Naive thymus-derived CD4-positive, alpha-beta T cell (primary cell): Measurements from ENCODE around the gene PRR35. TPM values are rescaled to one million over a fixed set of nuclear protein-coding genes. Genes with fewer than 3 reads are reported as not detected.

ENCODE experiments used
- ATAC-seq: fragments of 150-1000 bp; cut with Tn5 transposase; 2 replicates; pipeline ENCODE4 v1.10.0; 2021; ENCODE audit warnings: mild to moderate bottlenecking, moderate library complexity
- CTCF ChIA-PET: fragments of 350-600 bp; sonication (Branson Sonifier 250); formaldehyde crosslinking; loops from one replicate; lab custom pipeline; 2021; ENCODE audit warnings: antibody characterized with exemption; lab: Charles Lee
- POLR2A ChIA-PET: fragments of 350-600 bp; sonication (Branson Sonifier 250); formaldehyde crosslinking; loops from one replicate; lab custom pipeline; 2021; ENCODE audit warnings: antibody characterized with exemption, inconsistent platforms; lab: Charles Lee
- DNase-seq, 9 donors: peaks; one replicate each; pipeline versions ENCODE4 v3.0.0 to v3.0.0-alpha.2; 2020 to 2022; ENCODE audit warnings: mixed read lengths in 1 of 9
- H3K27ac ChIP-seq: one replicate; pipeline ENCODE4 v1.7.0; 2013; ENCODE audit warnings: mild to moderate bottlenecking, low read depth, low read length, moderate library complexity
- H3K27me3 ChIP-seq, 2 donors: one replicate each; pipeline ENCODE4 v1.7.0; 2013; ENCODE audit warnings: low read length in 2 of 2, mild to moderate bottlenecking in 2 of 2, moderate library complexity in 2 of 2; ENCODE audit not compliant: control insufficient read depth in 2 of 2, insufficient read depth in 2 of 2
- H3K36me3 ChIP-seq, 3 experiments: 1 replicate in 2 of 3; 2 replicates in 1 of 3; pipeline ENCODE4 v1.7.0; 2013; ENCODE audit warnings: low read length in 3 of 3, mild to moderate bottlenecking in 3 of 3, moderate library complexity in 1 of 3; ENCODE audit not compliant: insufficient read depth in 3 of 3, control insufficient read depth in 2 of 3
- H3K4me1 ChIP-seq, 2 donors: one replicate each; pipeline ENCODE4 v1.7.0; 2013; ENCODE audit warnings: low read length in 2 of 2, mild to moderate bottlenecking in 2 of 2, moderate library complexity in 1 of 2; ENCODE audit not compliant: control insufficient read depth in 2 of 2, insufficient read depth in 2 of 2
- H3K4me3 ChIP-seq: 2 replicates; pipeline ENCODE4 v1.7.0; 2013; ENCODE audit warnings: mild to moderate bottlenecking, low read length
- H3K9me3 ChIP-seq, 3 experiments: 1 replicate in 2 of 3; 2 replicates in 1 of 3; pipeline ENCODE4 v1.7.0; 2013; ENCODE audit warnings: low read length in 3 of 3; ENCODE audit not compliant: control insufficient read depth in 2 of 3
- H3K27ac Mint-ChIP-seq, 9 donors: one replicate each; pipeline ENCODE4 v1.8.0; 2020 to 2022; ENCODE audit warnings: mixed read lengths in 9 of 9, mild to moderate bottlenecking in 8 of 9, moderate library complexity in 5 of 9, inconsistent platforms in 2 of 9
- H3K27me3 Mint-ChIP-seq, 5 donors: one replicate each; pipeline ENCODE4 v1.8.0; 2021 to 2022; ENCODE audit warnings: mixed read lengths in 5 of 5, mild to moderate bottlenecking in 1 of 5
- H3K36me3 Mint-ChIP-seq, 5 donors: one replicate each; pipeline ENCODE4 v1.8.0; 2020 to 2022; ENCODE audit warnings: mixed read lengths in 5 of 5, mild to moderate bottlenecking in 3 of 5, inconsistent platforms in 1 of 5
- H3K4me1 Mint-ChIP-seq, 7 donors: one replicate each; pipeline ENCODE4 v1.8.0; 2020 to 2022; ENCODE audit warnings: mixed read lengths in 7 of 7, mild to moderate bottlenecking in 3 of 7, inconsistent platforms in 1 of 7
- H3K4me3 Mint-ChIP-seq, 10 donors: one replicate each; pipeline ENCODE4 v1.8.0; 2020 to 2022; ENCODE audit warnings: mild to moderate bottlenecking in 10 of 10, mixed read lengths in 10 of 10, moderate library complexity in 6 of 10, inconsistent platforms in 2 of 10
- H3K9me3 Mint-ChIP-seq, 11 donors: one replicate each; pipeline ENCODE4 v1.8.0; 2020 to 2022; ENCODE audit warnings: mixed read lengths in 11 of 11, mild to moderate bottlenecking in 4 of 11, inconsistent platforms in 1 of 11, moderate library complexity in 1 of 11
- intact Hi-C, 2 donors: fragments of 100-400 bp; cut with micrococcal nuclease; formaldehyde crosslinking; loops; one replicate each; pipeline ENCODE4 v1.15.1; 2023
- polyA plus RNA-seq, 2 donors: library from polyadenylated mRNA; unstranded; fragments of 300-500 nt; fragmentation: Illumina TruSeq; gene quantifications; one replicate each; pipeline ENCODE4 v1.2.3, GENCODE V29; 2021
- total RNA-seq, 6 experiments: library from RNA in 5 of 6; stranded (reverse) in 5 of 6; gene quantifications; 1 replicate in 5 of 6; 2 replicates in 1 of 6; pipeline ENCODE4 v1.2.3 and lab custom pipeline; 2021 to 2026

Gene PRR35
- total and polyA plus RNA-seq, 7 experiments from 2014 or later, result not detected

- Histone ChIP-seq H3K4me3 (no peak overlapping the region), H3K36me3 (peaks cover 0 to 24% (median 0%) of the 10 kb centered on the region in 3 experiments), H3K27ac (no peak overlapping the region), H3K9me3 (no peaks in the 10 kb centered on the region), H3K4me1 (peaks cover 11 to 15% of the 10 kb centered on the region in 2 donors), H3K27me3 (no peaks in the 10 kb centered on the region)
- Mint-ChIP-seq H3K4me3 (no peak overlapping the region), H3K9me3 (no peaks in the 10 kb centered on the region), H3K4me1 (peaks cover 8 to 20% (median 15%) of the 10 kb centered on the region in 7 donors), H3K27ac (no peak overlapping the region), H3K36me3 (no peaks in the 10 kb centered on the region), H3K27me3 (no peaks in the 10 kb centered on the region)
- intact Hi-C loops, result no loop called here
- ChIA-PET CTCF (no interaction called here), POLR2A (no interaction called here)
- ATAC-seq, result no peak
- DNase-seq, result no peak
These were observed 26.6 kb upstream of the PRR35 start for GRCh38 chr16:533391-534123.

GRCh38 chr16:534135-534534, 26.1 kb upstream of the PRR35 start:
- no peak overlapping the region for H3K27ac ChIP-seq
- peaks cover 0 to 4% (median 0%) of the 10 kb centered on the region in 5 donors for H3K36me3 Mint-ChIP-seq
- peaks cover 10 to 13% of the 10 kb centered on the region in 2 donors for H3K4me1 ChIP-seq
- H3K4me3 Mint-ChIP-seq, result no peak overlapping the region
- ATAC-seq (no peak), DNase-seq (no peak)
- no peaks in the 10 kb centered on the region for H3K27me3 ChIP-seq
- no peaks in the 10 kb centered on the region for H3K27me3 Mint-ChIP-seq
- H3K36me3 ChIP-seq, result peaks cover 0 to 26% (median 0%) of the 10 kb centered on the region in 3 experiments
- ChIA-PET POLR2A (no interaction called here), CTCF (no interaction called here)
- H3K4me1 Mint-ChIP-seq, result peaks cover 2 to 15% (median 10%) of the 10 kb centered on the region in 7 donors
- H3K9me3 ChIP-seq, result no peaks in the 10 kb centered on the region
- no peaks in the 10 kb centered on the region for H3K9me3 Mint-ChIP-seq
- no peak overlapping the region for H3K4me3 ChIP-seq
- intact Hi-C loops, result no loop called here
- H3K27ac Mint-ChIP-seq, result no peak overlapping the region

- peaks cover 0 to 34% (median 0%) of the 10 kb centered on the region in 3 experiments for H3K36me3 ChIP-seq
- ChIA-PET POLR2A (no interaction called here), CTCF (no interaction called here)
- Mint-ChIP-seq H3K9me3 (no peaks in the 10 kb centered on the region), H3K27ac (no peak overlapping the region), H3K27me3 (no peaks in the 10 kb centered on the region), H3K4me3 (no peak overlapping the region), H3K4me1 (peaks cover 0 to 7% (median 6%) of the 10 kb centered on the region in 7 donors), H3K36me3 (peaks cover 0 to 4% (median 0%) of the 10 kb centered on the region in 5 donors)
- intact Hi-C loops, result no loop called here
- DNase-seq (no peak), ATAC-seq (peak; percentile 4)
- no peaks in the 10 kb centered on the region for H3K9me3 ChIP-seq
- H3K4me3 ChIP-seq, result no peak overlapping the region
- H3K27ac ChIP-seq, result no peak overlapping the region
- H3K27me3 ChIP-seq, result no peaks in the 10 kb centered on the region
- peaks cover 2 to 5% of the 10 kb centered on the region in 2 donors for H3K4me1 ChIP-seq
These were observed 25.2 kb upstream of the PRR35 start for GRCh38 chr16:534856-535445.

GRCh38 chr16:535446-536405, 24.5 kb upstream of the PRR35 start:
- Mint-ChIP-seq H3K36me3 (peaks cover 0 to 4% (median 0%) of the 10 kb centered on the region in 5 donors), H3K27me3 (no peaks in the 10 kb centered on the region), H3K4me1 (peaks cover 0 to 3% (median 0%) of the 10 kb centered on the region in 7 donors), H3K4me3 (no peak overlapping the region), H3K9me3 (no peaks in the 10 kb centered on the region), H3K27ac (no peak overlapping the region)
- DNase-seq (no peak), ATAC-seq (peak; percentile 60)
- H3K4me3 ChIP-seq, result no peak overlapping the region
- intact Hi-C loops, result no loop called here
- ChIA-PET POLR2A (no interaction called here), CTCF (no interaction called here)
- H3K4me1 ChIP-seq, result no peaks in the 10 kb centered on the region
- H3K9me3 ChIP-seq, result no peaks in the 10 kb centered on the region
- H3K27me3 ChIP-seq, result no peaks in the 10 kb centered on the region
- H3K36me3 ChIP-seq, result peaks cover 0 to 34% (median 0%) of the 10 kb centered on the region in 3 experiments
- H3K27ac ChIP-seq, result no peak overlapping the region

GRCh38 chr16:536746-537145, 23.4 kb upstream of the PRR35 start:
- intact Hi-C loops, result no loop called here
- CTCF ChIA-PET, result no interaction called here

GRCh38 chr16:537415-538335, 22.5 kb upstream of the PRR35 start:
- CTCF ChIA-PET, result no interaction called here
- peaks cover 0 to 8% (median 0%) of the 10 kb centered on the region in 5 donors for H3K36me3 Mint-ChIP-seq

More at GRCh38 chr16:536746-537145, 23.4 kb upstream of the PRR35 start:
- Histone ChIP-seq H3K27ac (no peak overlapping the region), H3K9me3 (no peaks in the 10 kb centered on the region), H3K4me3 (no peak overlapping the region), H3K36me3 (peaks cover 0 to 34% (median 0%) of the 10 kb centered on the region in 3 experiments), H3K4me1 (no peaks in the 10 kb centered on the region), H3K27me3 (no peaks in the 10 kb centered on the region)
- H3K27me3 Mint-ChIP-seq, result no peaks in the 10 kb centered on the region
- H3K4me3 Mint-ChIP-seq, result no peak overlapping the region
- no peaks in the 10 kb centered on the region for H3K9me3 Mint-ChIP-seq
- DNase-seq (no peak), ATAC-seq (no peak)
- no peak overlapping the region for H3K27ac Mint-ChIP-seq
- peaks cover 0 to 4% (median 0%) of the 10 kb centered on the region in 5 donors for H3K36me3 Mint-ChIP-seq
- H3K4me1 Mint-ChIP-seq, result peaks cover 0 to 3% (median 0%) of the 10 kb centered on the region in 7 donors
- POLR2A ChIA-PET, result no interaction called here

More at GRCh38 chr16:537415-538335, 22.5 kb upstream of the PRR35 start:
- no peaks in the 10 kb centered on the region for H3K9me3 ChIP-seq
- H3K4me1 ChIP-seq, result no peaks in the 10 kb centered on the region
- DNase-seq, result no peak
- Mint-ChIP-seq H3K27me3 (no peaks in the 10 kb centered on the region), H3K4me3 (no peak overlapping the region), H3K27ac (no peak overlapping the region), H3K4me1 (peaks cover 0 to 3% (median 0%) of the 10 kb centered on the region in 7 donors), H3K9me3 (no peaks in the 10 kb centered on the region)
- no peak overlapping the region for H3K4me3 ChIP-seq
- POLR2A ChIA-PET, result no interaction called here
- H3K27ac ChIP-seq, result no peak overlapping the region
- H3K36me3 ChIP-seq, result peaks cover 0 to 34% (median 0%) of the 10 kb centered on the region in 3 experiments
- no peak for ATAC-seq
- intact Hi-C loops, result no loop called here
- no peaks in the 10 kb centered on the region for H3K27me3 ChIP-seq
